C1 segment of cervical spinal cord (tissue), 14 donors: ENCODE data around the gene SHISAL1.
A peak's percentile ranks its signal among the peaks of the same experiment; 100 is the strongest.

Experiments used
- DNase-seq, 14 donors: peaks; one replicate each; lab custom pipeline; 2025; lab: John Stamatoyannopoulos, UW

SHISAL1 gene

GRCh38 chr22:44312766-44313165 is at the start of gene SHISAL1:
SHISAL1 (minus strand) TSS chr22:44312951; CDS start chr22:44300945, 12,006 bp downstream.
- DNase-seq: no peak

- DNase-seq: no peak
These were observed 48.8 kb upstream of the SHISAL1 start for GRCh38 chr22:44361391-44362126.

GRCh38 chr22:44360668-44361381 is 48.1 kb upstream of the SHISAL1 start:
- DNase-seq: peak in 1 of 14 donors; percentile 40

- DNase-seq: no peak
These were observed 47.5 kb upstream of the SHISAL1 start for GRCh38 chr22:44360306-44360667.

- DNase-seq: no peak
These were observed 46.9 kb upstream of the SHISAL1 start for GRCh38 chr22:44359496-44360110.

GRCh38 chr22:44358709-44359440 is 46.1 kb upstream of the SHISAL1 start:
- DNase-seq: no peak

- DNase-seq: peak in 3 of 14 donors; percentile 16 to 28 (median 21)
These were observed 45.3 kb upstream of the SHISAL1 start for GRCh38 chr22:44357966-44358465.

- DNase-seq: no peak
These were observed 44.7 kb upstream of the SHISAL1 start for GRCh38 chr22:44357296-44357965.

- no peak for DNase-seq
These were observed 42.9 kb upstream of the SHISAL1 start for GRCh38 chr22:44355716-44356070.

GRCh38 chr22:44354288-44354687 is 41.5 kb upstream of the SHISAL1 start:
- no peak for DNase-seq

GRCh38 chr22:44353041-44353440 is 40.3 kb upstream of the SHISAL1 start:
- DNase-seq: no peak

- no peak for DNase-seq
These were observed 39.8 kb upstream of the SHISAL1 start for GRCh38 chr22:44352378-44353035.

- DNase-seq: peak in 1 of 14 donors; percentile 80
These were observed 39.1 kb upstream of the SHISAL1 start for GRCh38 chr22:44351685-44352377.

- no peak for DNase-seq
These were observed 38.3 kb upstream of the SHISAL1 start for GRCh38 chr22:44351037-44351436.

- no peak for DNase-seq
These were observed 36.8 kb upstream of the SHISAL1 start for GRCh38 chr22:44349594-44349993.

GRCh38 chr22:44348971-44349560 is 36.3 kb upstream of the SHISAL1 start:
- no peak for DNase-seq

- DNase-seq: no peak
These were observed 34.8 kb upstream of the SHISAL1 start for GRCh38 chr22:44347549-44347948.

GRCh38 chr22:44347080-44347479 is 34.3 kb upstream of the SHISAL1 start:
- DNase-seq: no peak

GRCh38 chr22:44345872-44346271 is 33.1 kb upstream of the SHISAL1 start:
- DNase-seq: no peak

GRCh38 chr22:44344407-44344806 is 31.7 kb upstream of the SHISAL1 start:
- DNase-seq: no peak
